GM12878 (cell line): ENCODE data around the gene ITLN1. TPM values are rescaled to one million over a fixed set of nuclear protein-coding genes. Genes with fewer than 3 reads are reported as not detected.

ENCODE experiments used
- ATAC-seq: fragments of 200-7000 bp; cut with Tn5 transposase; 3 replicates; pipeline ENCODE4 v1.9.1; 2020; ENCODE audit warnings: mild to moderate bottlenecking, moderate library complexity
- BruUV-seq: library from RNA; stranded (reverse); fragments of 400-500 nt; replicated peaks from 2 replicates; lab custom pipeline; 2021; lab: Mats Ljungman, UMichigan
- CTCF ChIA-PET: fragments of 300-600 bp; sonication (Branson Sonifier 250); formaldehyde crosslinking; extraction: SDS; loops from one replicate; lab custom pipeline; 2021; ENCODE audit warnings: inconsistent platforms; lab: Yijun Ruan, JAX
- POLR2A ChIA-PET: fragments of 350-600 bp; formaldehyde crosslinking; extraction: SDS; loops from one replicate; lab custom pipeline; 2021; ENCODE audit warnings: inconsistent platforms; lab: Charles Lee
- RAD21 ChIA-PET: fragments of 300-600 bp; sonication (Branson Sonifier 250); formaldehyde crosslinking; loops from one replicate; lab custom pipeline; 2023; ENCODE audit warnings: antibody characterized with exemption; ENCODE audit not compliant: unreplicated experiment; lab: Charles Lee
- SMC1A ChIA-PET: fragments of 300-600 bp; sonication (Branson Sonifier 250); formaldehyde crosslinking; loops from one replicate; lab custom pipeline; 2023; ENCODE audit not compliant: unreplicated experiment, uncharacterized antibody; lab: Charles Lee
- DNase-seq: peaks from one replicate; pipeline ENCODE4 v3.0.0-alpha.2; 2011; ENCODE audit warnings: low read depth, low spot score
- FAIRE-seq: peaks from 3 replicates; lab custom pipeline; 2011; peaks lifted over from hg19 to GRCh38; lab: Jason Lieb, UNC
- H2AFZ ChIP-seq: 2 replicates; pipeline ENCODE4 v1.6.0; 2011; ENCODE audit warnings: low read depth, low read length, control low read depth; ENCODE audit not compliant: control insufficient read depth
- H3K27ac ChIP-seq: 2 replicates; pipeline ENCODE4 v1.5.1; 2011; ENCODE audit warnings: control low read depth; ENCODE audit not compliant: control insufficient read depth, insufficient read depth
- H3K27me3 ChIP-seq, 2 experiments: replicated peaks in 1 of 2; 2 replicates each; pipeline versions ENCODE4 v1.6.0 to v1.6.1; 2011; ENCODE audit warnings: low read length in 1 of 2; ENCODE audit not compliant: control insufficient read depth in 2 of 2, insufficient read depth in 2 of 2
- H3K36me3 ChIP-seq, 2 experiments: 2 replicates each; pipeline ENCODE4 v1.5.1; 2011; ENCODE audit warnings: low read length in 1 of 2; ENCODE audit not compliant: control insufficient read depth in 2 of 2, insufficient read depth in 2 of 2
- H3K4me1 ChIP-seq: 2 replicates; pipeline ENCODE4 v1.6.1; 2011; ENCODE audit warnings: mild to moderate bottlenecking, low read length, moderate library complexity, mixed read lengths; ENCODE audit not compliant: control insufficient read depth, insufficient read depth
- H3K4me2 ChIP-seq: 2 replicates; pipeline ENCODE4 v1.6.0; 2011; ENCODE audit warnings: control low read depth; ENCODE audit not compliant: control insufficient read depth, insufficient read depth
- H3K4me3 ChIP-seq: fragments of 200-600 bp; sonication (generic); 2 replicates; pipeline ENCODE4 v1.5.1; 2016
- H3K79me2 ChIP-seq: 2 replicates; pipeline ENCODE4 v1.6.0; 2011; ENCODE audit warnings: low read length; ENCODE audit not compliant: control insufficient read depth, insufficient read depth
- H3K9ac ChIP-seq: 2 replicates; pipeline ENCODE4 v1.8.0; 2011; ENCODE audit warnings: low read length, control low read depth, mixed read lengths; ENCODE audit not compliant: control insufficient read depth, insufficient read depth
- H3K9me3 ChIP-seq: replicated peaks from 3 replicates; pipeline ENCODE4 v1.5.1; 2011; ENCODE audit warnings: mild to moderate bottlenecking, low read length; ENCODE audit not compliant: control insufficient read depth, insufficient read depth
- H4K20me1 ChIP-seq: 2 replicates; pipeline ENCODE4 v1.6.0; 2011; ENCODE audit not compliant: control insufficient read depth, insufficient read depth
- BCL11A ChIP-seq: IDR thresholded peaks from 2 replicates; pipeline ENCODE4 v1.6.1; 2011; ENCODE audit warnings: low read depth, low read length
- BHLHE40 ChIP-seq, 2 experiments: fragments of 450-650 bp in 1 of 2; IDR thresholded peaks; 2 replicates each; pipeline ENCODE4 v1.6.1; 2011 to 2017; ENCODE audit warnings: low read depth in 2 of 2, borderline replicate concordance in 1 of 2, improper control_type of control experiment in 1 of 2, low read length in 1 of 2, mild to moderate bottlenecking in 1 of 2
- GATAD2B ChIP-seq: fragments of 450-650 bp; conservative IDR thresholded peaks from 2 replicates; pipeline ENCODE4 v1.6.1; 2017; ENCODE audit warnings: low read depth, mild to moderate bottlenecking, moderate library complexity
- IKZF1 ChIP-seq: fragments of 450-650 bp; conservative IDR thresholded peaks from 2 replicates; pipeline ENCODE4 v1.6.1; 2017; ENCODE audit warnings: antibody characterized with exemption, mild to moderate bottlenecking
- IKZF2 ChIP-seq, 2 experiments: fragments of 450-650 bp; IDR thresholded peaks; 2 replicates each; pipeline ENCODE4 v1.6.1; 2017; ENCODE audit warnings: mild to moderate bottlenecking in 2 of 2, moderate library complexity in 2 of 2
- NFIC ChIP-seq: IDR thresholded peaks from 2 replicates; pipeline ENCODE4 v1.6.1; 2012; ENCODE audit warnings: low read depth, mild to moderate bottlenecking, inconsistent platforms, low read length, moderate library complexity
- RELB ChIP-seq: fragments of 450-650 bp; IDR thresholded peaks from 2 replicates; pipeline ENCODE4 v1.6.1; 2017; ENCODE audit warnings: low read depth, mild to moderate bottlenecking, moderate library complexity
- WGBS: methylation state at CpG from one replicate; pipeline ENCODE4 v1.1.6; 2016; ENCODE audit warnings: low lambda C conversion rate; ENCODE audit not compliant: insufficient replicate concordance, insufficient coverage; ENCODE audit errors: missing lambda C conversion rate; 5-methylcytosine and 5-hydroxymethylcytosine counted together
- in situ Hi-C: fragments of 300-500 bp; cut with MboI; formaldehyde crosslinking; loops from 9 replicates; pipeline ENCODE4 v1.14.3; 2018; ENCODE audit warnings: mixed read lengths
- intact Hi-C: fragments of 100-400 bp; cut with micrococcal nuclease; formaldehyde crosslinking; loops from one replicate; pipeline ENCODE4 v1.14.2; 2022; ENCODE audit not compliant: unreplicated experiment
- polyA plus RNA-seq, 11 experiments: library from polyadenylated mRNA; depleted of rRNA in 4 of 11; unstranded in 6 of 11; stranded (reverse) in 5 of 11; fragments of >200 nt; fragmentation: Nextera tagmentation in 4 of 11; fragmentation: Illumina TruSeq in 1 of 11; extraction: Ambion mirVana in 4 of 11; extraction: Trizol in 1 of 11; gene quantifications; 1 replicate in 1 of 11; 2 replicates in 10 of 11; pipeline versions ENCODE4 v1.2.1 to v1.2.3, GENCODE V29; 2011 to 2016; ENCODE audit warnings: inconsistent platforms in 2 of 11, missing spikeins in 2 of 11, low read depth in 1 of 11
- total RNA-seq, 4 experiments: library from RNA; depleted of rRNA in 3 of 4; stranded (reverse); fragments of >200 nt in 3 of 4; fragmentation: Illumina TruSeq in 1 of 4; extraction: Trizol in 1 of 4; gene quantifications; 2 replicates each; pipeline versions ENCODE4 v1.2.1 to v1.2.3, GENCODE V29; 2013 to 2021

The ITLN1 gene
- total and polyA plus RNA-seq, 10 of the 15 experiments (the other 5 are each of a cell fraction or from before 2014, with no cell fraction given): not detected

GRCh38 chr1:160850541-160850940, 34.4 kb downstream of the ITLN1 start:
- peaks cover 8% of the 10 kb centered on the region for H3K4me1 ChIP-seq
- H3K27ac ChIP-seq: no peak overlapping the region

More at GRCh38 chr1:160850541-160850940, 34.4 kb downstream of the ITLN1 start:
- ATAC-seq (no peak), FAIRE-seq (no peak), DNase-seq (no peak)
- POLR2A ChIA-PET: interaction anchor here (0.5 to 1.5 kb wide), 6 partner anchors 10 to 82 kb away, joined by 3 to 7 read pairs (median 4); partner anchors contain the start of gene CD244
- Histone ChIP-seq H3K9me3 (no peaks in the 10 kb centered on the region; the same call in 2 of the 3 replicates), H3K4me2 (no peak overlapping the region), H3K79me2 (no peaks in the 10 kb centered on the region), H3K4me3 (no peak overlapping the region), H3K36me3 (no peaks in the 10 kb centered on the region), H2AFZ (no peak overlapping the region), H3K9ac (no peak overlapping the region), H4K20me1 (no peaks in the 10 kb centered on the region), H3K27me3 (no peaks in the 10 kb centered on the region)
- no TSS peak for BruUV-seq
- SMC1A ChIA-PET: interaction anchor here (0.7 to 13.7 kb wide), 14 partner anchors 8 to 247 kb away, joined by 3 to 229 read pairs (median 4); partner anchors contain the start of gene CD244
- CTCF ChIA-PET: interaction anchor here (0.6 to 2.8 kb wide), 17 partner anchors 8 to 433 kb away, joined by 3 to 17 read pairs (median 5); partner anchors contain the start of genes CD244 and ITLN2
- RAD21 ChIA-PET: interaction anchor here (0.7 to 2.6 kb wide), 6 partner anchors 8 to 102 kb away, joined by 3 to 24 read pairs (median 4); partner anchors contain the start of gene CD244
- in situ Hi-C loops: no loop called here
- intact Hi-C loops: no loop called here
- 56% methylated on average over 5 of the region's 5 CpGs for WGBS
- TF ChIP-seq IKZF1 (peak; percentile 36; the same call in 1 of the 2 replicates), IKZF2 (IDR thresholded peaks at IDR 0.05) (peak; percentile 22 to 25; a peak in 1 of 4 replicates), NFIC (no peak), RELB (peak; percentile 65), BHLHE40 (IDR thresholded peaks at IDR 0.05; ENCODE audit: borderline replicate concordance in 1 of 2, low read depth in 2 of 2, low read length in 1 of 2) (peak; percentile 29 to 61; a peak in 1 of 4 replicates), GATAD2B (0 out of 2 replicates have a peak, but pooled peaks have one; percentile 25), BCL11A (no peak)
